H9 (cell line): Measurements from ENCODE around the gene VPS35L. TPM values are rescaled to one million over a fixed set of nuclear protein-coding genes. Genes with fewer than 3 reads are reported as not detected.

ENCODE experiments used
- DNase-seq: peaks from one replicate; pipeline ENCODE4 v3.0.0-alpha.2; 2017
- H2AFZ ChIP-seq: one replicate; pipeline ENCODE4 v1.6.1; 2013; ENCODE audit warnings: mild to moderate bottlenecking, low read length, control low read depth, moderate library complexity
- H2AK5ac ChIP-seq: 2 replicates; pipeline ENCODE4 v1.6.1; 2013; ENCODE audit warnings: low read length, control low read depth, mixed read lengths; ENCODE audit not compliant: insufficient read length
- H2BK120ac ChIP-seq: one replicate; pipeline ENCODE4 v1.6.1; 2013; ENCODE audit warnings: low read depth, mild to moderate bottlenecking, low read length, control low read depth, inconsistent platforms; ENCODE audit not compliant: poor library complexity, severe bottlenecking
- H2BK12ac ChIP-seq: 2 replicates; pipeline ENCODE4 v1.6.1; 2013; ENCODE audit warnings: low read length, control low read depth, mixed read lengths, low read depth; ENCODE audit not compliant: insufficient read length
- H2BK15ac ChIP-seq: 2 replicates; pipeline ENCODE4 v1.6.1; 2013; ENCODE audit warnings: low read depth, low read length, control low read depth
- H2BK20ac ChIP-seq: one replicate; pipeline ENCODE4 v1.6.1; 2013; ENCODE audit warnings: low read depth, mild to moderate bottlenecking, low read length, control low read depth, inconsistent platforms; ENCODE audit not compliant: poor library complexity, severe bottlenecking
- H2BK5ac ChIP-seq: 2 replicates; pipeline ENCODE4 v1.6.1; 2013; ENCODE audit warnings: low read length, control low read depth, mixed read lengths; ENCODE audit not compliant: insufficient read length
- H3K14ac ChIP-seq: 2 replicates; pipeline ENCODE4 v1.6.1; 2013; ENCODE audit warnings: low read length, control low read depth; ENCODE audit not compliant: insufficient read depth
- H3K18ac ChIP-seq: 2 replicates; pipeline ENCODE4 v1.6.1; 2013; ENCODE audit warnings: low read depth, mild to moderate bottlenecking, mixed read lengths, low read length, control low read depth; ENCODE audit not compliant: insufficient read length
- H3K23ac ChIP-seq: 2 replicates; pipeline ENCODE4 v1.6.1; 2013; ENCODE audit warnings: low read length, control low read depth, mixed read lengths, low read depth; ENCODE audit not compliant: insufficient read length
- H3K23me2 ChIP-seq: 2 replicates; pipeline ENCODE4 v1.6.1; 2013; ENCODE audit warnings: low read depth, mild to moderate bottlenecking, mixed read lengths, low read length, control low read depth; ENCODE audit not compliant: insufficient read length, poor library complexity, severe bottlenecking
- H3K27ac ChIP-seq: 2 replicates; pipeline ENCODE4 v1.5.1; 2013; ENCODE audit warnings: low read length, control low read depth, mixed read lengths, low read depth; ENCODE audit not compliant: insufficient read length
- H3K27me3 ChIP-seq: 2 replicates; pipeline ENCODE4 v1.6.1; 2013; ENCODE audit warnings: low read length, control low read depth, inconsistent platforms; ENCODE audit not compliant: insufficient read depth
- H3K4ac ChIP-seq: 2 replicates; pipeline ENCODE4 v1.6.1; 2013; ENCODE audit warnings: low read depth, mild to moderate bottlenecking, control low read depth, inconsistent platforms, low read length, moderate library complexity
- H3K4me1 ChIP-seq: 2 replicates; pipeline ENCODE4 v1.6.1; 2013; ENCODE audit warnings: low read length, control low read depth, inconsistent platforms; ENCODE audit not compliant: insufficient read depth
- H3K4me2 ChIP-seq: 2 replicates; pipeline ENCODE4 v1.6.1; 2013; ENCODE audit warnings: low read length, control low read depth, mixed read lengths; ENCODE audit not compliant: insufficient read length, insufficient read depth
- H3K56ac ChIP-seq: 2 replicates; pipeline ENCODE4 v1.6.1; 2013; ENCODE audit warnings: low read depth, mild to moderate bottlenecking, mixed read lengths, low read length, control low read depth; ENCODE audit not compliant: insufficient read length
- H3K79me1 ChIP-seq: 2 replicates; pipeline ENCODE4 v1.6.1; 2013; ENCODE audit warnings: low read depth, mild to moderate bottlenecking, moderate library complexity, low read length, control low read depth, inconsistent platforms; ENCODE audit not compliant: insufficient read depth, poor library complexity, severe bottlenecking
- H3K79me2 ChIP-seq: 2 replicates; pipeline ENCODE4 v1.6.1; 2013; ENCODE audit warnings: low read length, control low read depth, inconsistent platforms; ENCODE audit not compliant: insufficient read depth
- H3K9ac ChIP-seq: 2 replicates; pipeline ENCODE4 v1.6.1; 2013; ENCODE audit warnings: low read length, control low read depth, mixed read lengths; ENCODE audit not compliant: insufficient read length; ENCODE audit errors: extremely low read depth
- H3K9me3 ChIP-seq: one replicate; pipeline ENCODE4 v1.6.1; 2013; ENCODE audit warnings: low read depth, low read length, inconsistent platforms; ENCODE audit not compliant: control insufficient read depth
- H3T11ph ChIP-seq: one replicate; pipeline ENCODE4 v1.6.1; 2013; ENCODE audit warnings: mild to moderate bottlenecking, low read length, control low read depth, inconsistent platforms
- H4K20me1 ChIP-seq: one replicate; pipeline ENCODE4 v1.6.1; 2013; ENCODE audit not compliant: control insufficient read depth, insufficient read length, insufficient read depth
- H4K5ac ChIP-seq: 2 replicates; pipeline ENCODE4 v1.6.1; 2013; ENCODE audit warnings: low read depth, mild to moderate bottlenecking, mixed read lengths, low read length, control low read depth; ENCODE audit not compliant: insufficient read length
- H4K8ac ChIP-seq: replicated peaks from 2 replicates; pipeline ENCODE4 v1.6.1; 2013; ENCODE audit warnings: low read length, control low read depth, mixed read lengths, low read depth; ENCODE audit not compliant: insufficient read length
- H4K91ac ChIP-seq: 2 replicates; pipeline ENCODE4 v1.6.1; 2013; ENCODE audit warnings: low read depth, mild to moderate bottlenecking, moderate library complexity, mixed read lengths, low read length, control low read depth; ENCODE audit not compliant: insufficient read length
- H3K27ac Mint-ChIP-seq, 3 experiments: 2 replicates in 2 of 3; 3 replicates in 1 of 3; pipeline ENCODE4 v1.8.0; 2020 to 2021; ENCODE audit warnings: mixed read lengths in 3 of 3, mild to moderate bottlenecking in 1 of 3, moderate library complexity in 1 of 3
- H3K27me3 Mint-ChIP-seq: 2 replicates; pipeline ENCODE4 v1.8.0; 2021; ENCODE audit warnings: low read depth, mild to moderate bottlenecking, moderate library complexity, mixed read lengths
- H3K36me3 Mint-ChIP-seq, 3 experiments: 2 replicates in 2 of 3; 3 replicates in 1 of 3; pipeline ENCODE4 v1.8.0; 2020 to 2021; ENCODE audit warnings: low read depth in 3 of 3, mixed read lengths in 3 of 3; ENCODE audit not compliant: insufficient read depth in 1 of 3
- H3K4me1 Mint-ChIP-seq, 2 experiments: 2 replicates each; pipeline ENCODE4 v1.8.0; 2020; ENCODE audit warnings: mixed read lengths in 2 of 2
- H3K4me3 Mint-ChIP-seq, 2 experiments: 2 replicates in 1 of 2; 3 replicates in 1 of 2; pipeline ENCODE4 v1.8.0; 2020 to 2021; ENCODE audit warnings: mild to moderate bottlenecking in 2 of 2, mixed read lengths in 2 of 2, moderate library complexity in 1 of 2
- H3K9me3 Mint-ChIP-seq, 2 experiments: 2 replicates in 1 of 2; 3 replicates in 1 of 2; pipeline ENCODE4 v1.8.0; 2020; ENCODE audit warnings: mild to moderate bottlenecking in 2 of 2, mixed read lengths in 2 of 2, moderate library complexity in 1 of 2
- WGBS: extraction: QIAGEN DNeasy Blood & Tissue Kit; methylation state at CpG from one replicate; pipeline ENCODE4 v1.1.7; 2013; ENCODE audit warnings: missing lambda C conversion rate, low lambda C conversion rate, mixed read lengths; ENCODE audit not compliant: insufficient read length; ENCODE audit errors: extremely low coverage; 5-methylcytosine and 5-hydroxymethylcytosine counted together
- total RNA-seq: library from RNA; stranded (reverse); gene quantifications from 2 replicates; pipeline ENCODE4 v1.2.1, GENCODE V29; 2021
- TF ChIP-seq, protein P1 (sequence below): fragments of 200-600 bp; sonication (generic); conservative IDR thresholded peaks from 3 replicates; pipeline ENCODE4 v1.8.0; 2021; ENCODE audit warnings: antibody characterized with exemption, mild to moderate bottlenecking

Gene VPS35L
- total RNA-seq, 1 experiment from 2014 or later = 58.4 TPM

GRCh38 chr16:19705843-19706242 lies 150.3 kb downstream of the VPS35L start:
- Mint-ChIP-seq H3K27me3 (no peaks in the 10 kb centered on the region), H3K36me3 (peaks cover 71 to 93% (median 91%) of the 10 kb centered on the region in 3 experiments)
- no CpG with 5 or more reads among the region's 5 CpGs for WGBS

More at GRCh38 chr16:19705843-19706242, 150.3 kb downstream of the VPS35L start:
- Histone ChIP-seq H3K79me2 (peaks cover 4% of the 10 kb centered on the region; the same call in 1 of the 2 replicates), H3K18ac (no peak overlapping the region), H3K23me2 (no peaks in the 10 kb centered on the region), H2BK12ac (no peak overlapping the region), H2BK20ac (no peak overlapping the region), H4K20me1 (peaks cover 6% of the 10 kb centered on the region), H4K8ac (no peak overlapping the region), H3K4me1 (no peaks in the 10 kb centered on the region), H3K4me2 (no peak overlapping the region), H3K9ac (no peak overlapping the region), H3K14ac (no peak overlapping the region), H2BK120ac (no peak overlapping the region), H2AK5ac (no peak overlapping the region), H4K91ac (no peak overlapping the region), H3K23ac (no peak overlapping the region), H3K4ac (no peak overlapping the region), H3T11ph (no peak overlapping the region), H2AFZ (no peak overlapping the region), H3K79me1 (peaks cover 2% of the 10 kb centered on the region), H4K5ac (no peak overlapping the region), H3K27me3 (no peaks in the 10 kb centered on the region), H3K27ac (no peak overlapping the region), H3K56ac (no peak overlapping the region), H2BK15ac (no peak overlapping the region), H2BK5ac (no peak overlapping the region), H3K9me3 (no peaks in the 10 kb centered on the region)
- Mint-ChIP-seq H3K4me1 (peaks cover 25 to 37% of the 10 kb centered on the region in 2 experiments), H3K27ac (peak overlapping the region in 1 of 3 experiments; percentile 70; a peak in 2 of 7 replicates), H3K4me3 (no peak overlapping the region), H3K9me3 (no peaks in the 10 kb centered on the region)
- DNase-seq = no peak
- TF ChIP-seq, protein P1, sequence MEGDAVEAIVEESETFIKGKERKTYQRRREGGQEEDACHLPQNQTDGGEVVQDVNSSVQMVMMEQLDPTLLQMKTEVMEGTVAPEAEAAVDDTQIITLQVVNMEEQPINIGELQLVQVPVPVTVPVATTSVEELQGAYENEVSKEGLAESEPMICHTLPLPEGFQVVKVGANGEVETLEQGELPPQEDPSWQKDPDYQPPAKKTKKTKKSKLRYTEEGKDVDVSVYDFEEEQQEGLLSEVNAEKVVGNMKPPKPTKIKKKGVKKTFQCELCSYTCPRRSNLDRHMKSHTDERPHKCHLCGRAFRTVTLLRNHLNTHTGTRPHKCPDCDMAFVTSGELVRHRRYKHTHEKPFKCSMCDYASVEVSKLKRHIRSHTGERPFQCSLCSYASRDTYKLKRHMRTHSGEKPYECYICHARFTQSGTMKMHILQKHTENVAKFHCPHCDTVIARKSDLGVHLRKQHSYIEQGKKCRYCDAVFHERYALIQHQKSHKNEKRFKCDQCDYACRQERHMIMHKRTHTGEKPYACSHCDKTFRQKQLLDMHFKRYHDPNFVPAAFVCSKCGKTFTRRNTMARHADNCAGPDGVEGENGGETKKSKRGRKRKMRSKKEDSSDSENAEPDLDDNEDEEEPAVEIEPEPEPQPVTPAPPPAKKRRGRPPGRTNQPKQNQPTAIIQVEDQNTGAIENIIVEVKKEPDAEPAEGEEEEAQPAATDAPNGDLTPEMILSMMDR = no peak
